Stomach (tissue), 4 donors: ENCODE data around the gene TOP2A.

Experiments used
- CTCF ChIP-seq, 7 experiments: fragments of 450-650 bp in 4 of 7; fragments of 200-600 bp in 3 of 7; sonication (generic) in 3 of 7; IDR thresholded peaks; one replicate each; pipeline ENCODE4 v1.5.1; 2016 to 2019; ENCODE audit warnings: antibody characterized with exemption in 7 of 7, control low read depth in 2 of 7, mild to moderate bottlenecking in 1 of 7
- EP300 ChIP-seq: sonication (generic); formaldehyde crosslinking; IDR thresholded peaks from one replicate; pipeline ENCODE4 v1.6.1; 2017; ENCODE audit warnings: antibody characterized with exemption

GRCh38 chr17:40464392-40464855 is 46.7 kb upstream of the TOP2A start:
- no peak for TF ChIP-seq EP300
- no peak for TF ChIP-seq CTCF (IDR thresholded peaks at IDR 0.05)
